ENCODE results near the gene ENKD1. TPM values are rescaled to one million over a fixed set of nuclear protein-coding genes. Genes with fewer than 3 reads are reported as not detected.
"Not testable (repeated sequence)": the region's sequence is repeated elsewhere in the genome, so short reads cannot be mapped to it uniquely, and the experiment has no call there.

ENKD1 gene
- total RNA-seq, 4 donors from 2014 or later: 7.7 to 17.8 (median 13.7) TPM

GRCh38 chr16:67699265-67699664 is 32.7 kb upstream of the ENKD1 start:
- TF ChIP-seq CTCF (IDR thresholded peaks at IDR 0.05): no peak
- no peak for ATAC-seq (ENCODE audit: low FRiP score)
- no peak for DNase-seq (ENCODE audit: low spot score)

- DNase-seq (ENCODE audit: low spot score) (no peak), ATAC-seq (ENCODE audit: low FRiP score) (no peak)
- no peak for TF ChIP-seq CTCF (IDR thresholded peaks at IDR 0.05)
Observed at GRCh38 chr16:67697422-67698185, 31.1 kb upstream of the ENKD1 start.

DNA sequence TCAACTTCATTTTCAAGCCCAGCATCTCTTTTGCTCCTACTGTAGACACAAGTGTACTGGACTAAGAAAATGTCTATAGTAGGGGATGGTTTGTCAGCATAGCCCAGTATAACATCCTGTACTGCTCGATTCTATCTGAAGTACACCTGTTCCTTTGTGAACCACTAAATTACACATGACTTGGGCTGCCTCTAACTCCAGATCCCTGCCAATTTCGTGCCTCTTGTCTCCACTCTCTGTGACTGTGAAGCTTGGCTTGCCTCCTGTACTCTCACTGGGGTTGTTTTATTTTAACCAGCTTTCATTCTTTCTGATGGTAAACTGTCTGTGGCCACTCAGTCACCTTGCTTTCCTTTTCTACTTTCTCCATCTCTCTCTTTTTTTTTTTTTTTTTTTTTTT is 28.1 kb upstream of the ENKD1 start:
- DNase-seq (ENCODE audit: low spot score) (no peak), ATAC-seq (ENCODE audit: low FRiP score) (no peak)
- TF ChIP-seq CTCF (IDR thresholded peaks at IDR 0.05): no peak

GRCh38 chr16:67693517-67694285 is 27.2 kb upstream of the ENKD1 start:
- DNase-seq (ENCODE audit: low spot score); ATAC-seq (ENCODE audit: low FRiP score): not testable (repeated sequence)

- TF ChIP-seq CTCF (IDR thresholded peaks at IDR 0.05): no peak
- no peak for DNase-seq (ENCODE audit: low spot score)
- no peak for ATAC-seq (ENCODE audit: low FRiP score)
Observed at GRCh38 chr16:67685388-67686112, 19.0 kb upstream of the ENKD1 start.

DNA sequence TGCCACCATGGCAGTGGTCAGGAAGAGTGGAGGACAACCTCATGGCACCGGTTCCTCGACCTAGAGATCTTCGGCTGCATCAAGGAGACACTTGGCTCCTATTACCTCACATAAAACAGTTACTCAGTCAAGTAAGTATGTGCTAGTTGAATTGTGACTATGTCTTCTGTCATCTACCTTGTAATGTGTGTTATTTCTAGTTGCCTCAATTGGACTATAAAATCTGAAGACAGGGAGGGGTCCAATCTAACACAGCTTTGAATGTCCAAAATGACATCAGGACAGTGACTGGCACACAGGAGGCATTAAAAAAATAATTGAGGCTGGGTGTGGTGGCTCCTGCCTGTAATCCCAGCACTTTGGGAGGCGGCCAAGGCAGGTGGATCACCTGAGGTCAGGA is 17.2 kb upstream of the ENKD1 start:
- DNase-seq (ENCODE audit: low spot score): no peak
- TF ChIP-seq CTCF (IDR thresholded peaks at IDR 0.05): no peak

More for the DNA sequence above, 17.2 kb upstream of the ENKD1 start:
- ATAC-seq (ENCODE audit: low FRiP score): no peak
